Lung (tissue), 12 donors: Measurements from ENCODE around the gene PPP1R3D. TPM values are rescaled to one million over a fixed set of nuclear protein-coding genes. Genes with fewer than 3 reads are reported as not detected.

Experiments
- ATAC-seq: fragments of 200-7000 bp; cut with Tn5 transposase; one replicate; pipeline ENCODE4 v1.9.1; 2020; ENCODE audit warnings: moderate number of reproducible peaks; ENCODE audit not compliant: insufficient read depth, low FRiP score
- DNase-seq, 3 donors: peaks; one replicate each; pipeline ENCODE4 v3.0.0-alpha.2; 2013 to 2017
- H3K27ac ChIP-seq, 2 donors: one replicate each; pipeline ENCODE4 v1.5.1; 2013; ENCODE audit warnings: mild to moderate bottlenecking in 2 of 2, moderate library complexity in 2 of 2, control low read depth in 1 of 2, inconsistent platforms in 1 of 2, low read depth in 1 of 2, low read length in 1 of 2
- H3K27me3 ChIP-seq, 3 donors: one replicate each; pipeline ENCODE4 v1.5.1; 2013; ENCODE audit warnings: low read length in 2 of 3; ENCODE audit not compliant: control insufficient read depth in 3 of 3, insufficient read depth in 3 of 3
- H3K36me3 ChIP-seq, 4 donors: one replicate each; pipeline ENCODE4 v1.5.1; 2013; ENCODE audit warnings: low read length in 4 of 4, mild to moderate bottlenecking in 1 of 4, moderate library complexity in 1 of 4; ENCODE audit not compliant: control insufficient read depth in 4 of 4, insufficient read depth in 4 of 4
- H3K4me1 ChIP-seq, 5 donors: one replicate each; pipeline ENCODE4 v1.5.1; 2013; ENCODE audit warnings: low read length in 5 of 5, mild to moderate bottlenecking in 2 of 5, moderate library complexity in 1 of 5; ENCODE audit not compliant: control insufficient read depth in 5 of 5, insufficient read depth in 5 of 5
- H3K4me3 ChIP-seq: one replicate; pipeline ENCODE4 v1.5.1; 2013; ENCODE audit warnings: mild to moderate bottlenecking, control low read depth, moderate library complexity
- H3K9ac ChIP-seq, 2 donors: one replicate each; pipeline ENCODE4 v1.5.1; 2013; ENCODE audit warnings: low read length in 2 of 2, control low read depth in 1 of 2; ENCODE audit not compliant: insufficient read depth in 1 of 2
- H3K9me3 ChIP-seq, 4 donors: one replicate each; pipeline ENCODE4 v1.5.1; 2013; ENCODE audit warnings: low read length in 3 of 4, mild to moderate bottlenecking in 1 of 4, moderate library complexity in 1 of 4; ENCODE audit not compliant: control insufficient read depth in 4 of 4, insufficient read depth in 3 of 4
- WGBS, 2 donors: extraction: QIAGEN DNeasy Blood & Tissue Kit; methylation state at CpG; one replicate each; pipeline ENCODE4 v1.1.7; 2013; 5-methylcytosine and 5-hydroxymethylcytosine counted together
- polyA plus RNA-seq, 2 donors: library from polyadenylated mRNA; stranded (reverse); fragments of 200-250 nt; gene quantifications; one replicate each; pipeline ENCODE4 v1.2.1, GENCODE V29; 2013
- total RNA-seq, 2 donors: library from RNA; depleted of rRNA in 1 of 2; stranded (reverse); fragments of >200 nt in 1 of 2; gene quantifications; one replicate each; pipeline ENCODE4 v1.2.1, GENCODE V29; 2014 to 2021
- TF ChIP-seq, protein P1 (sequence below): IDR thresholded peaks from 2 replicates; pipeline ENCODE4 v1.5.1; 2012; ENCODE audit warnings: mild to moderate bottlenecking; ENCODE audit errors: control extremely low read depth, extremely low read depth
- donor health status: control.
- donor health status: control.
- donor health status: Bipolar disorder and iron deficiency.
- donor health status: healthy.
- donor health status: DM: yes; HTN: yes; CAD: no.

Gene PPP1R3D
- total and polyA plus RNA-seq, 4 donors: 3.8 to 11.8 (median 8.1) TPM

DNA sequence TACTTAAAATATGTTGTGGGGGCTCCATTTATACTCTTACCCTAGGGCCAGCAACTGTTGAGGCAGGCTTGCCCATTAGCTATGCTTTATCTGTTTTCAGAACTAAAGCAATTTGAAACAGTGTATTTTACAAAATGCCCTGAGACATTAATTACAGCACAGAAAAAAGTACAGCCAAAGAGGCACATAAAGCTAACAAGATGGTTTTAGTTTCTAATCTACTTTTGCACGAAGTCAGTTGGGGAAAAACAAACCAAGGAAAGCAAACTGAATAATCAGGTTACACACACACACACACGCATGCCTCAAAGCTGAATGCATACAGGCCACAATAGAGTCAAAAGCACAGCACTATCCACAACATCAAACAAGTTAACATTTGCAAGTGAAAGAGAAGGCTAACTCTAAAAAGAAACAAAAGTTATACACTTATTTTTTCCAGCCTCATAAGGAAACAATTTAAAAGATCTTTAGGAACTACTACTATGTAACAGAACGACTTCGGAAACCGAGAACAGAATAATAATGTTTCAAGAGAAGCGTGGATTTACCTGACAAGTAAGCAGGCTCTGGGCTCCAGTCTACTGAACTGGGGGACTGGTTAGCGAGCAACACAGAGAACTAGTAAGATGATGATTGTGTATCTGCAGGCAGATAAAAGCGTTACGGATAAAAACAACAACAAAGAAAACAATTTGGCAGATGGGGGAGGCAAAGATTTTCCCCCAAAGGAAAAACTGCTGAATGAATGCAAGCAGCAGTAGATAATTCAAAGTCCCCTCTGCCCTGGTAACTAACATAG, 8.4 kb downstream of the PPP1R3D start:
- Histone ChIP-seq H3K9ac (no peak overlapping the region), H3K4me1 (peaks cover 0 to 9% (median 3%) of the 10 kb centered on the region in 5 donors), H3K27ac (no peak overlapping the region), H3K4me3 (no peak overlapping the region), H3K27me3 (no peaks in the 10 kb centered on the region), H3K9me3 (no peaks in the 10 kb centered on the region), H3K36me3 (no peaks in the 10 kb centered on the region)
- DNase-seq: no peak
- 92% methylated on average over 9 of the region's 9 CpGs for WGBS, 2 donors
- ATAC-seq: no peak
- TF ChIP-seq, protein P1, sequence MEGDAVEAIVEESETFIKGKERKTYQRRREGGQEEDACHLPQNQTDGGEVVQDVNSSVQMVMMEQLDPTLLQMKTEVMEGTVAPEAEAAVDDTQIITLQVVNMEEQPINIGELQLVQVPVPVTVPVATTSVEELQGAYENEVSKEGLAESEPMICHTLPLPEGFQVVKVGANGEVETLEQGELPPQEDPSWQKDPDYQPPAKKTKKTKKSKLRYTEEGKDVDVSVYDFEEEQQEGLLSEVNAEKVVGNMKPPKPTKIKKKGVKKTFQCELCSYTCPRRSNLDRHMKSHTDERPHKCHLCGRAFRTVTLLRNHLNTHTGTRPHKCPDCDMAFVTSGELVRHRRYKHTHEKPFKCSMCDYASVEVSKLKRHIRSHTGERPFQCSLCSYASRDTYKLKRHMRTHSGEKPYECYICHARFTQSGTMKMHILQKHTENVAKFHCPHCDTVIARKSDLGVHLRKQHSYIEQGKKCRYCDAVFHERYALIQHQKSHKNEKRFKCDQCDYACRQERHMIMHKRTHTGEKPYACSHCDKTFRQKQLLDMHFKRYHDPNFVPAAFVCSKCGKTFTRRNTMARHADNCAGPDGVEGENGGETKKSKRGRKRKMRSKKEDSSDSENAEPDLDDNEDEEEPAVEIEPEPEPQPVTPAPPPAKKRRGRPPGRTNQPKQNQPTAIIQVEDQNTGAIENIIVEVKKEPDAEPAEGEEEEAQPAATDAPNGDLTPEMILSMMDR: no peak

DNA sequence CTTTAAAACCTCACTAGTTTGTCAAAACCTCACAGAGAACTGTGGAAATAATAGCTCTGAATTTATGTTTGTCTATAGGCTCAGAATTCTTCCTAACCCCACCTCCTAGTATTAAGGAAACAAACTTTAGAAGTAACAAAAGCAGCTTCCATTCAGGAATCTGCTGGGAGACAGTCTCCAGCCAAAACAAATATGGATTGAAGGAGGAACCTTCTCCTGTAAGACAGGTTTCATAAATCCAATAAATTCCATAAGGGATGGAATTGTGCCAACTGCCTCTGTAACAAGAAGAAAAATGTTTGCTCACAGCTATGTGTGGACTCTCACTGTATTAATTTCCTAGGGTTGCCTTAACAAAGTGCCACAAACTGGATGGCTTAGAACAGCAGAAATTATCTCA, 14.2 kb downstream of the PPP1R3D start:
- peaks cover 0 to 20% (median 0%) of the 10 kb centered on the region in 5 donors for H3K4me1 ChIP-seq
- no peaks in the 10 kb centered on the region for H3K36me3 ChIP-seq
- DNase-seq (peak in 2 of 3 donors; percentile 54 to 68), ATAC-seq (no peak)
- H3K9ac ChIP-seq: no peak overlapping the region
- H3K27ac ChIP-seq: no peak overlapping the region
- no peak overlapping the region for H3K4me3 ChIP-seq
- no peaks in the 10 kb centered on the region for H3K9me3 ChIP-seq
- TF ChIP-seq, protein P1: no peak
- H3K27me3 ChIP-seq: no peaks in the 10 kb centered on the region

DNA sequence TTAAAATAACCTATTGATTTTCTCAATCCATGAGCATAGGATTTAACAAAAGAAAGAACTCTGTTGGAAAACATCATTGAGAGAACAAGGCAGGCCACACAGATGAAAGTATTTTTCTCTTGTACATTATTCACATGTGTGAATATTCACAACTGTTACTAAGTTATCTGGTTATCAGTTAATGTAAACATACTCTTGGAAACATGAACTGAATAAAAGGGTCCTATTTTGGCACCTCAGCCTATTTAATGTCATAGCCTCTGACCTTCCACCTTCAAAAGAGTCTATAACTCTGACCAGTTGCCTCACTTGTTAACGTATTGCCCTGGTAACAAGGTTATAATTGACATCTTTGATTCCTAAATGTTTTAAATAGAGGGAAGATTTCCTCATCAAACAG, 14.7 kb downstream of the PPP1R3D start:
- Histone ChIP-seq H3K4me3 (no peak overlapping the region), H3K9ac (no peak overlapping the region), H3K27me3 (no peaks in the 10 kb centered on the region), H3K36me3 (no peaks in the 10 kb centered on the region), H3K4me1 (peaks cover 0 to 20% (median 0%) of the 10 kb centered on the region in 5 donors), H3K9me3 (no peaks in the 10 kb centered on the region), H3K27ac (no peak overlapping the region)
- ATAC-seq (no peak), DNase-seq (no peak)
- TF ChIP-seq, protein P1: no peak
- WGBS, 2 donors: 81 to 86% methylated on average over 1 of the region's 1 CpG
